NB4 (cell line): Measurements from ENCODE around the gene STMND1.

Experiments used
- POLR2A ChIP-seq: IDR thresholded peaks from 2 replicates; pipeline ENCODE4 v1.6.1; 2011; ENCODE audit warnings: mild to moderate bottlenecking; ENCODE audit not compliant: insufficient read length; ENCODE audit errors: extremely low read depth
- TF ChIP-seq, protein P1 (sequence below): IDR thresholded peaks from 2 replicates; pipeline ENCODE4 v1.6.1; 2011; ENCODE audit warnings: low read depth, low read length
- TF ChIP-seq, protein P2 (sequence below): IDR thresholded peaks from one replicate; pipeline ENCODE4 v1.5.1; 2012; ENCODE audit warnings: low read depth, low read length

DNA sequence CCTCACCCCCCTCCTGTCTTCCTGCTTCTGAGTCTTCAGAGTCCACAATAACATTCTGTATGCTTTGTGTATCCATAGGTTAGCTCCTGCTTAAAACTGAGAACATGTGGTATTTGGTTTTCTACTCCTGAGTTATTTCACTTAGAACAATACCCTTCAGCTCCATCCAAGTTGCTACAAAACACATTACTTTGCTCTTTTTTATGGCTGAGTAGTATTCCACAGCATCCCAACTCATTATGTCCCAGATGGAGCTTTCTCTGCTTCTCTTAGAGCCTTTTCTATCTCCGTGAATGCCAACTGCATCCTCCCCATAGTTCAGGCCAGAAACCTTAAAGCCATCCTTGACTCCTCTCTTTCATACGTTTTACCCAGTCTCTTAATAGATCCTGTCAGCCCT, 55.8 kb downstream of the STMND1 start:
- no peak for TF ChIP-seq POLR2A
- TF ChIP-seq, protein P1, sequence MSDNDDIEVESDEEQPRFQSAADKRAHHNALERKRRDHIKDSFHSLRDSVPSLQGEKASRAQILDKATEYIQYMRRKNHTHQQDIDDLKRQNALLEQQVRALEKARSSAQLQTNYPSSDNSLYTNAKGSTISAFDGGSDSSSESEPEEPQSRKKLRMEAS, result no peak
- TF ChIP-seq, protein P2, sequence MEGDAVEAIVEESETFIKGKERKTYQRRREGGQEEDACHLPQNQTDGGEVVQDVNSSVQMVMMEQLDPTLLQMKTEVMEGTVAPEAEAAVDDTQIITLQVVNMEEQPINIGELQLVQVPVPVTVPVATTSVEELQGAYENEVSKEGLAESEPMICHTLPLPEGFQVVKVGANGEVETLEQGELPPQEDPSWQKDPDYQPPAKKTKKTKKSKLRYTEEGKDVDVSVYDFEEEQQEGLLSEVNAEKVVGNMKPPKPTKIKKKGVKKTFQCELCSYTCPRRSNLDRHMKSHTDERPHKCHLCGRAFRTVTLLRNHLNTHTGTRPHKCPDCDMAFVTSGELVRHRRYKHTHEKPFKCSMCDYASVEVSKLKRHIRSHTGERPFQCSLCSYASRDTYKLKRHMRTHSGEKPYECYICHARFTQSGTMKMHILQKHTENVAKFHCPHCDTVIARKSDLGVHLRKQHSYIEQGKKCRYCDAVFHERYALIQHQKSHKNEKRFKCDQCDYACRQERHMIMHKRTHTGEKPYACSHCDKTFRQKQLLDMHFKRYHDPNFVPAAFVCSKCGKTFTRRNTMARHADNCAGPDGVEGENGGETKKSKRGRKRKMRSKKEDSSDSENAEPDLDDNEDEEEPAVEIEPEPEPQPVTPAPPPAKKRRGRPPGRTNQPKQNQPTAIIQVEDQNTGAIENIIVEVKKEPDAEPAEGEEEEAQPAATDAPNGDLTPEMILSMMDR, result no peak
